ENCODE data around the gene COQ2. TPM values are rescaled to one million over a fixed set of nuclear protein-coding genes. Genes with fewer than 3 reads are reported as not detected.
A peak's percentile ranks its signal among the peaks of the same experiment; 100 is the strongest.

Gene COQ2
- total RNA-seq, 1 donor from 2014 or later: 14.1 TPM

DNA sequence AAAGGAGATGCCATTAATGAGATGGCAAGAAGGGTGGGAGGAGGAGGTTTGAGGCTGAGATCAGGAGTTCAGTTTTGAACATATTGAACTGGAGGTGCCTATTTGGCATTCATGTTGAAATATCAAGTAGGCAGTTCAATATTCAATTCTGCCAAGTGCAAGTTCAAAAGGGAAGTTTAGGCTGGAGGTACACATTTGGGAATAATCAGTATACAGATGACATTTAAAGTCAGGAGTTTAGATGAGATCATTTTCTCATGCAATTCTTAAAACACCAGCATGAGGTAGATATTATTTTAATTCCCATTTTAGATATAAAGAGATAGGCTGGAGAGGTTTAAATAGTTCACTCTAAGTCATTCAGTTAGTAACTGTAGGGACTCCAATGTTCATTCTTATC, 26.1 kb downstream of the COQ2 start:
- no peak overlapping the region for H3K4me3 Mint-ChIP-seq (ENCODE audit: unreplicated experiment)
- H3K9me3 Mint-ChIP-seq (ENCODE audit: unreplicated experiment): no peaks in the 10 kb centered on the region
- TF ChIP-seq, protein P1, sequence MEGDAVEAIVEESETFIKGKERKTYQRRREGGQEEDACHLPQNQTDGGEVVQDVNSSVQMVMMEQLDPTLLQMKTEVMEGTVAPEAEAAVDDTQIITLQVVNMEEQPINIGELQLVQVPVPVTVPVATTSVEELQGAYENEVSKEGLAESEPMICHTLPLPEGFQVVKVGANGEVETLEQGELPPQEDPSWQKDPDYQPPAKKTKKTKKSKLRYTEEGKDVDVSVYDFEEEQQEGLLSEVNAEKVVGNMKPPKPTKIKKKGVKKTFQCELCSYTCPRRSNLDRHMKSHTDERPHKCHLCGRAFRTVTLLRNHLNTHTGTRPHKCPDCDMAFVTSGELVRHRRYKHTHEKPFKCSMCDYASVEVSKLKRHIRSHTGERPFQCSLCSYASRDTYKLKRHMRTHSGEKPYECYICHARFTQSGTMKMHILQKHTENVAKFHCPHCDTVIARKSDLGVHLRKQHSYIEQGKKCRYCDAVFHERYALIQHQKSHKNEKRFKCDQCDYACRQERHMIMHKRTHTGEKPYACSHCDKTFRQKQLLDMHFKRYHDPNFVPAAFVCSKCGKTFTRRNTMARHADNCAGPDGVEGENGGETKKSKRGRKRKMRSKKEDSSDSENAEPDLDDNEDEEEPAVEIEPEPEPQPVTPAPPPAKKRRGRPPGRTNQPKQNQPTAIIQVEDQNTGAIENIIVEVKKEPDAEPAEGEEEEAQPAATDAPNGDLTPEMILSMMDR (IDR thresholded peaks at IDR 0.05; ENCODE audit: unreplicated experiment): no peak
- H3K27ac Mint-ChIP-seq (ENCODE audit: unreplicated experiment): no peak overlapping the region
- peaks cover 7% of the 10 kb centered on the region for H3K36me3 Mint-ChIP-seq (ENCODE audit: low read depth, unreplicated experiment)
- H3K27me3 Mint-ChIP-seq (ENCODE audit: unreplicated experiment): peaks cover 2% of the 10 kb centered on the region
- H3K4me1 Mint-ChIP-seq (ENCODE audit: unreplicated experiment): no peaks in the 10 kb centered on the region
- no peak for DNase-seq (ENCODE audit: low spot score)

DNA sequence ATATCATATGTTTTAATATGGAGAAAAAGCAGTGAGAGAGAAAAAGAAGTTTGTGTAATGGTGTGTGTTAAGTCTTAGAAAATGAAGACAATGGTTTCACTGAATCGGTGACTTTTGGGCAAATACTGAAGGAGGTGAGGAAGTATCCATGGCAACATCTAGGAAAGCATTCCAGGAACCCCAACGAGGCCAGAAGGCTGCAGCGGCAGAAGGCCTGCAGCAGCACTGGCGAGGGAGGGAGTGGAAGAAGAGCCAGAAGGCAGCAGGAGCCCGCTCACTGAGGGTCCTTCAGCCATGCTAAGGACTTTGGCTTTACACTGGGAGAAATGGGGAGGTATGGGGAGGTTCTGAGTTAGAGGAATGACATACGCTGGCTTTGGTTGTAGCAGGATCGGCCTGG, 26.8 kb downstream of the COQ2 start:
- TF ChIP-seq, protein P1 (IDR thresholded peaks at IDR 0.05; ENCODE audit: unreplicated experiment): no peak
- no peak overlapping the region for H3K27ac Mint-ChIP-seq (ENCODE audit: unreplicated experiment)
- H3K27me3 Mint-ChIP-seq (ENCODE audit: unreplicated experiment): peaks cover 2% of the 10 kb centered on the region
- no peaks in the 10 kb centered on the region for H3K9me3 Mint-ChIP-seq (ENCODE audit: unreplicated experiment)
- H3K4me3 Mint-ChIP-seq (ENCODE audit: unreplicated experiment): no peak overlapping the region
- DNase-seq (ENCODE audit: low spot score): no peak
- no peaks in the 10 kb centered on the region for H3K4me1 Mint-ChIP-seq (ENCODE audit: unreplicated experiment)
- H3K36me3 Mint-ChIP-seq (ENCODE audit: low read depth, unreplicated experiment): peaks cover 1% of the 10 kb centered on the region

DNA sequence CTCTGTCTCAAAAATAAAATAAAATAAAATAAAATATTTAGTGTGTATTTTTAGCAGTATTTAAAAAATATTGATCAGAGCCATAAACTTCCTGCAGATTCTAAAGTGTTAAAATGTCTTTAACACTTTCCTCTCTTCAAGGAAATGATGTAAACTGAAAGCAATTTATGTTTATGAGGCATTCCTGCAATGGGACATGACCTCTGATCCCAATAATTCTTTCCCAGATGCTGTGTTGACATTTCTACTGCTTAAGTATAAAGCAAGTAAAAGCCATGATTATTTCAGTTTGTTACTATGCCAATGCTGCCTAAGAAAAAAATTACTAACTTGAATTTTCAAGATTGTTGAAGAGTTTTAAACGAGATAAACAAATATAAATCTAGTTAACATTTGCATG, 29.0 kb downstream of the COQ2 start:
- TF ChIP-seq, protein P1 (IDR thresholded peaks at IDR 0.05; ENCODE audit: unreplicated experiment): no peak
- Mint-ChIP-seq H3K4me3 (ENCODE audit: unreplicated experiment) (no peak overlapping the region), H3K27me3 (ENCODE audit: unreplicated experiment) (peaks cover 7% of the 10 kb centered on the region), H3K36me3 (ENCODE audit: low read depth, unreplicated experiment) (no peaks in the 10 kb centered on the region), H3K9me3 (ENCODE audit: unreplicated experiment) (no peaks in the 10 kb centered on the region), H3K4me1 (ENCODE audit: unreplicated experiment) (peaks cover 3% of the 10 kb centered on the region), H3K27ac (ENCODE audit: unreplicated experiment) (no peak overlapping the region)
- no peak for DNase-seq (ENCODE audit: low spot score)

DNA sequence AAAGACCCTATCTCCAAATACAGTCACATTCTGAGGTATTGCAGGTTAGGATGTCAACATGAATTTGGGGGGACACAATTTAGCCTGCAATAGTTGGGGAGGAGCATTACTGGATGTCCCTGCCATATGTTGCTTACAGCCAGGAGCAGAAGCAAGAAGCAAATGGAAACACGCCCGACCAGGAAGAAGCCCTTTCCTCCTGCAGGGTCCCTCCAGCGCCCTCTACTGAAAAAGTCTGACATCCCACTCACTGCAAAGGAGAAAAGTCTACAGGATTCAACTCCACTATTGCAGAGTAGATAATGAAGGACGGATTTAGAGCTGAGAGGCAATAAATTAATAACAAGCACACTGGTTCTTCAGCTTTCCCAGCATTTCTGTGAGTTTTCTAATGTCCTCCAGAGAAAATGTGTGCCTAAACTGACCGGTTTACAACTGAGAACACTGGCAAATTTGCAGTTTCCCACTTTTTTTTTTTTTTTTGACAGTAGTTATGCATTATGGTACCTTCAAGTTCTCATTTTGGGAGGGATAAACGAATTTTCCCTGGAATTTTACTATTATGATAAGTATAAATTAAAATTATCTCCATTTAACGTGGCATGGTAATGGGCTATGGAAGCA, 31.7 kb downstream of the COQ2 start:
- Mint-ChIP-seq H3K9me3 (ENCODE audit: unreplicated experiment) (no peaks in the 10 kb centered on the region), H3K4me1 (ENCODE audit: unreplicated experiment) (peaks cover 3% of the 10 kb centered on the region), H3K4me3 (ENCODE audit: unreplicated experiment) (no peak overlapping the region), H3K36me3 (ENCODE audit: low read depth, unreplicated experiment) (no peaks in the 10 kb centered on the region), H3K27ac (ENCODE audit: unreplicated experiment) (no peak overlapping the region), H3K27me3 (ENCODE audit: unreplicated experiment) (peaks cover 5% of the 10 kb centered on the region)
- TF ChIP-seq, protein P1 (IDR thresholded peaks at IDR 0.05; ENCODE audit: unreplicated experiment): peak; percentile 71
- DNase-seq (ENCODE audit: low spot score): peak; percentile 81

DNA sequence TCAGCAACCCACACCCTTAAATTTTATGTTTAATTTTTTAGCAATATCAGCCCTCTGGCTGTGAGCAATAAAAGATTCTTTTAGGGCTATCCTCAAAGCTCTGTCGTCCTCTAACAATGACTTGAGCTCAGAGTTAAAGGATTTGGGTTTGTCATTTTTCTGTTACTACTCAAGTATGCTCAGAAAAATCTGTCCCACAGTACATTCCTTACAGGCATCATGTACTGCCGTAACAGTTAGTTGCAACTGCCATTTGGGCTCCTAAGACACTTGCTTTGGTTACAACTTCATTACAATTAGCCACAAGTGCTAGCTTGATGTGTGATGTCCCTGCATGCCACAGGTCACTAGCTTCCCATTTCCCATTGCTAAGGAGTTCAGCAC, 33.2 kb downstream of the COQ2 start:
- peaks cover 3% of the 10 kb centered on the region for H3K4me1 Mint-ChIP-seq (ENCODE audit: unreplicated experiment)

More for the DNA sequence above, 33.2 kb downstream of the COQ2 start:
- peaks cover 5% of the 10 kb centered on the region for H3K27me3 Mint-ChIP-seq (ENCODE audit: unreplicated experiment)
- no peaks in the 10 kb centered on the region for H3K36me3 Mint-ChIP-seq (ENCODE audit: low read depth, unreplicated experiment)
- no peak for DNase-seq (ENCODE audit: low spot score)
- no peak overlapping the region for H3K27ac Mint-ChIP-seq (ENCODE audit: unreplicated experiment)
- TF ChIP-seq, protein P1 (IDR thresholded peaks at IDR 0.05; ENCODE audit: unreplicated experiment): no peak
- H3K4me3 Mint-ChIP-seq (ENCODE audit: unreplicated experiment): no peak overlapping the region
- H3K9me3 Mint-ChIP-seq (ENCODE audit: unreplicated experiment): no peaks in the 10 kb centered on the region

Measured in endothelial cell (in vitro differentiated cells).